ENCODE data around the gene SLC47A2.
A peak's percentile ranks its signal among the peaks of the same experiment; 100 is the strongest.

SLC47A2 gene

GRCh38 chr17:19753051-19753509 lies 36.7 kb upstream of the SLC47A2 start:
- no peak overlapping the region for H3K4me3 ChIP-seq (ENCODE audit: low read length)

GRCh38 chr17:19752216-19753050 lies 36.0 kb upstream of the SLC47A2 start:
- no peak overlapping the region for H3K4me3 ChIP-seq (ENCODE audit: low read length)
- DNase-seq (ENCODE audit: low read depth) = no peak
- no peak for TF ChIP-seq CTCF (conservative IDR thresholded peaks at IDR 0.05; ENCODE audit: low read length)

More at GRCh38 chr17:19753051-19753509, 36.7 kb upstream of the SLC47A2 start:
- DNase-seq (ENCODE audit: low read depth) = peak; percentile 90
- no peak for TF ChIP-seq CTCF (conservative IDR thresholded peaks at IDR 0.05; ENCODE audit: low read length)

DNA sequence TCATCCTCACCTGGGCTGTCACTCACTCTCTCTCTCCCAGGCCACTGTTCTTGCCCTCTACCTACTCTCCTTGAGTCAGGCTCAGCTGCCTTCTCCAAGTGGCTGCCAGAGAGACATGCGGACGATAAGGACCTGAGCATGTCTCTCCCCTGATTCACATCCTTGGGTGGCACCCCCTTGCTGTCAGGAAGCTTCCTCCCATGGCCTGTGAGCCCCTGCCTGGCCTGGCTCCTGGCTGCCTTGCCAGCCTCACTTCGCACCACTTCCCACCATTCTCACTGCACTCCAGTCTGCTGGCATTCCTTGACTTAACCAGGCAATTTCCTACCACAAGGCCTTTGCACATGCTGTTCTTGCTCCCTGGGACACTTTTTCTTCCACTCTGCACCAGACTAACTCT lies 34.5 kb upstream of the SLC47A2 start:
- H3K4me3 ChIP-seq (ENCODE audit: low read length) = no peak overlapping the region
- DNase-seq (ENCODE audit: low read depth) = no peak
- no peak for TF ChIP-seq CTCF (conservative IDR thresholded peaks at IDR 0.05; ENCODE audit: low read length)

- DNase-seq (ENCODE audit: low read depth) = no peak
Measured at GRCh38 chr17:19750020-19750572, 33.7 kb upstream of the SLC47A2 start.

DNA sequence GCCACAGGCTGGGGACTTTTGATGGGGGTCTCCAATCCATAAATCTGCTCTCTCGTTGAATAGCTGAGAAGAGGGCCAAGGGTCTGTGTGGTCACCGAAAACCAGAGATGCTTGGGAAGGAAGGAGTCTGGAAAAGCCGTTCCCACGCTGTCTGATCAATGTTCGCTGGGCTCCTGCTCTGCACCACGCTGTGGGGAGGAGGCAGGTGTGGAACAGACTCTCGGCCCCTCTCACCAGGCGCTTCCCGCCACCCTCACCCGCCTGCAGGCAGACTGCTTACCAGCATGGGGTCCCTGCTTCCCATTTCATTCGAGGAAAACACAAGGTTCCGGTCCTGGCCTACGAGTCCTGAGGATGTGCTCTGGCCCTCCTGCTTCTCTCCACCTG lies 32.4 kb upstream of the SLC47A2 start:
- no peak for DNase-seq (ENCODE audit: low read depth)
- no peak overlapping the region for H3K4me3 ChIP-seq (ENCODE audit: low read length)
- TF ChIP-seq CTCF (conservative IDR thresholded peaks at IDR 0.05; ENCODE audit: low read length) = no peak

More at GRCh38 chr17:19750020-19750572, 33.7 kb upstream of the SLC47A2 start:
- TF ChIP-seq CTCF (conservative IDR thresholded peaks at IDR 0.05; ENCODE audit: low read length) = no peak
- no peak overlapping the region for H3K4me3 ChIP-seq (ENCODE audit: low read length)

DNA sequence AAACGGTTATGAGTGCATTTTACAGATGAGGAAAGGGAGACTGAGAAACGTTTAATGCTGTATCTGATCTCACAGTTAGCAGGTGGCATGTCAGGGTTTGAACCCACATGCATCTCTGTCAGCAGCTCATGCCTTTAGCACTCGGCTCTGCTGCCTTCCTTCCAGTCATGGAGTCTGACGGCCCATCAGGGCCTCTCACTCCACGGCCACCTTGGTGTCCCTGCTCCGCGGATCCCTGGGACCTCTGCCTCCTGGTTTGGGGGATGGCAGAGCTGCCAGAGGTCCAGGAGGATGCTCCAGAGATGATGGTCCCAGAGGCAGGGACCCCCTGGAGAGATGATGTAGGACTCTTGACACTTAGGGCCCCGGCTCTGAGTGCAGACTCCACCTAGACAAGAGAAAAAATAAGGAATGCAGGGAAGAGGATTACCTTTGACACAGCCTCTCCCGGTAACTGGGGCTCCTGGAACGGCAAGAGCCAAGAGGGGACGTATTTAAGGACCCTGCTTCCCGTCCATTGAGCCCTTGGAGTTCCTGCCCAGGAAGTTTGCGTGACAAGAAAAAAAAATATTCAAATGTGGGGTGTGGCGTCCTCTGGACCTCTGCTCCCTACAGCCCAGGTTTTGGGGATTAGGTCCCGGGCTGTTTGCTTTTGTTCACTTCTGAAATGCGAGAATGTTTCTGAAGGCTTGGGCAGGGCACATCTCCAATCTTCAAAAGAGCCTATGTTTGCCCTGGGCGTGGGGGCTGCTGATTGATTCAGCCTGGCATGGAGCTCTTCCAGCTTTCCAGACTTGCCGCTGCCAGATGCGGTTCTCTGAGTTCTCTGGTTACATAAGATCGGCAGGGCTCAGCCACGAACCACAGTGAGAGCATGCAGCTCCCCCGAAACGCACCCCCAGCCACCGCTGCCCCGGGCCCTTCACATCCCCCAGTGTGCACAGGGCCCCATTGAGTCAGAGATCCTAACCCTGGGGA lies 31.7 kb upstream of the SLC47A2 start, which contains the start of gene ALDH3A1:
ALDH3A1 (minus strand) TSS at position 470 of the 978 bp plus-strand sequence. CDS start 3,169 bp downstream, outside the sequence.
- peak; percentile 69 for DNase-seq (ENCODE audit: low read depth)
- H3K4me3 ChIP-seq (ENCODE audit: low read length) = no peak within 1 kb of the TSS
- no peak for TF ChIP-seq CTCF (conservative IDR thresholded peaks at IDR 0.05; ENCODE audit: low read length)

All from AG10803 (cell line).